ENCODE results near the gene EXOG. TPM values are rescaled to one million over a fixed set of nuclear protein-coding genes. Genes with fewer than 3 reads are reported as not detected.

Gene EXOG
- total RNA-seq, 1 experiment from 2014 or later = 16.2 TPM

- H3K4me1 Mint-ChIP-seq (ENCODE audit: low read depth, unreplicated experiment) = no peaks in the 10 kb centered on the region
- H3K27me3 Mint-ChIP-seq (ENCODE audit: insufficient read depth, unreplicated experiment) = peaks cover 6% of the 10 kb centered on the region
- Histone ChIP-seq H3K4me3 (ENCODE audit: low read depth, low read length) (no peak overlapping the region), H3K27me3 (replicated peaks; ENCODE audit: control insufficient read depth, insufficient read depth, low read length) (no peaks in the 10 kb centered on the region), H3K9me3 (no peaks in the 10 kb centered on the region), H3K36me3 (ENCODE audit: control insufficient read depth, insufficient read depth, low read length) (no peaks in the 10 kb centered on the region), H3K4me1 (no peaks in the 10 kb centered on the region)
- intact Hi-C loops (cut with micrococcal nuclease; ENCODE audit: unreplicated experiment) = no loop called here
- ChIA-PET POLR2A (no interaction called here), CTCF (no interaction called here)
- H3K9me3 Mint-ChIP-seq (ENCODE audit: unreplicated experiment) = no peaks in the 10 kb centered on the region
- H3K36me3 Mint-ChIP-seq (ENCODE audit: insufficient read depth, unreplicated experiment) = no peaks in the 10 kb centered on the region
- BruUV-seq (replicated peaks) = no TSS peak
- H3K4me3 Mint-ChIP-seq (ENCODE audit: unreplicated experiment) = no peak overlapping the region
- no peak for TF ChIP-seq CTCF (IDR thresholded peaks at IDR 0.05; ENCODE audit: insufficient read depth in 1 of 2, low read depth in 1 of 2, low read length in 1 of 2, severe bottlenecking in 1 of 2, unreplicated experiment in 1 of 2)
- no peak for DNase-seq
- no peak overlapping the region for H3K27ac Mint-ChIP-seq (ENCODE audit: unreplicated experiment)
Observed at GRCh38 chr3:38567498-38567897, 71.4 kb downstream of the EXOG start.

DNA sequence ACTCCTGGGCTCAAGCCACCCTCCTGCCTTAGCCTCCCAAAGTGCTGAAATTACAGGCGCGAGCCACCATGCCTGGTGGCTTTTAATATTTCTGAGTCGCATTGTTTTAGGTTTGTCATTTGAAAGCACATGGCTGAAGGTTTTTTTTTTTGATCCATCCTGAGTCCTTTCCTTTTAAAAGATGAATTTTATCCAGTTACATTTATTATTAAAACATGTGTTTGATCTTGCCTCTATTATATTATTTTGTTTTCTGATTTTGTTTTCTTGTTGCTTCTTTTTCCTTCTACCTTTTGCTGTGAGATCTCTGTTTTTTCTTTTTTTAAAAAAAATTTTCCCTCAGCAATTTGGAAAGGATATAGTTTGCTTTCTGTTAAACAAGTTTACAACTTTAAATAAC is 77.0 kb downstream of the EXOG start:
- Mint-ChIP-seq H3K9me3 (ENCODE audit: unreplicated experiment) (no peaks in the 10 kb centered on the region), H3K27me3 (ENCODE audit: insufficient read depth, unreplicated experiment) (peaks cover under 1% of the 10 kb centered on the region), H3K4me1 (ENCODE audit: low read depth, unreplicated experiment) (no peaks in the 10 kb centered on the region), H3K4me3 (ENCODE audit: unreplicated experiment) (no peak overlapping the region), H3K36me3 (ENCODE audit: insufficient read depth, unreplicated experiment) (no peaks in the 10 kb centered on the region), H3K27ac (ENCODE audit: unreplicated experiment) (no peak overlapping the region)
- Histone ChIP-seq H3K36me3 (ENCODE audit: control insufficient read depth, insufficient read depth, low read length) (no peaks in the 10 kb centered on the region), H3K9me3 (no peaks in the 10 kb centered on the region), H3K4me3 (ENCODE audit: low read depth, low read length) (no peak overlapping the region), H3K4me1 (no peaks in the 10 kb centered on the region), H3K27me3 (replicated peaks; ENCODE audit: control insufficient read depth, insufficient read depth, low read length) (peaks cover 1% of the 10 kb centered on the region; the same call in 1 of the 2 replicates)
- intact Hi-C loops (cut with micrococcal nuclease; ENCODE audit: unreplicated experiment) = no loop called here
- no peak for DNase-seq
- no peak for TF ChIP-seq CTCF (IDR thresholded peaks at IDR 0.05; ENCODE audit: insufficient read depth in 1 of 2, low read depth in 1 of 2, low read length in 1 of 2, severe bottlenecking in 1 of 2, unreplicated experiment in 1 of 2)
- POLR2A ChIA-PET = no interaction called here
- no TSS peak for BruUV-seq (replicated peaks)
- CTCF ChIA-PET = no interaction called here

DNA sequence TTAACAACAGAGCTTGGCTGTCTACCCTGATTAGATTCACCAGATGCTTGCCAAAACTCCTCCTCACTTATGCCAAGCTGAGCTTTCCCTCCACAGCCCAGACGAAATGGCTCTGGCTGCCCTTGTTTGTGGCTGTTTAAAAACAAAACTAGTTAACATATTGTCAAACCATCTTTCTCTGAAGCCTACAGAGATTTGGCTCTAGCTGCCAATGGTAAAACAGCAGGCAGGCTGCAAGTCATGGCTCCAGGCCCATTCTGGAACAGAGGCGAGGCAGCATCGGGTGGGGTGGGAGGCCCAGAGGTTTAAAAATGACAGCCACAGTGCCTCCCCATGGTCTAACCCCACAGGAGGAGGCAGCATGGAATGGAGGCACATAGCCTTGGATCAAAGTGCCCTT is 77.4 kb downstream of the EXOG start:
- Histone ChIP-seq H3K9me3 (no peaks in the 10 kb centered on the region), H3K4me1 (no peaks in the 10 kb centered on the region), H3K4me3 (ENCODE audit: low read depth, low read length) (no peak overlapping the region), H3K27me3 (replicated peaks; ENCODE audit: control insufficient read depth, insufficient read depth, low read length) (peaks cover 1% of the 10 kb centered on the region; the same call in 1 of the 2 replicates), H3K36me3 (ENCODE audit: control insufficient read depth, insufficient read depth, low read length) (no peaks in the 10 kb centered on the region)
- CTCF ChIA-PET = no interaction called here
- no peaks in the 10 kb centered on the region for H3K36me3 Mint-ChIP-seq (ENCODE audit: insufficient read depth, unreplicated experiment)
- H3K27me3 Mint-ChIP-seq (ENCODE audit: insufficient read depth, unreplicated experiment) = peaks cover 2% of the 10 kb centered on the region
- no peak overlapping the region for H3K27ac Mint-ChIP-seq (ENCODE audit: unreplicated experiment)
- no peaks in the 10 kb centered on the region for H3K9me3 Mint-ChIP-seq (ENCODE audit: unreplicated experiment)
- BruUV-seq (replicated peaks) = no TSS peak
- H3K4me3 Mint-ChIP-seq (ENCODE audit: unreplicated experiment) = no peak overlapping the region
- no peak for TF ChIP-seq CTCF (IDR thresholded peaks at IDR 0.05; ENCODE audit: insufficient read depth in 1 of 2, low read depth in 1 of 2, low read length in 1 of 2, severe bottlenecking in 1 of 2, unreplicated experiment in 1 of 2)
- H3K4me1 Mint-ChIP-seq (ENCODE audit: low read depth, unreplicated experiment) = no peaks in the 10 kb centered on the region
- DNase-seq = no peak
- intact Hi-C loops (cut with micrococcal nuclease; ENCODE audit: unreplicated experiment) = no loop called here
- POLR2A ChIA-PET = no interaction called here
